Fibroblast of skin of back (primary cell): ENCODE data around the gene OR10D3.
"Not testable (repeated sequence)": the region's sequence is repeated elsewhere in the genome, so short reads cannot be mapped to it uniquely, and the experiment has no call there.

Experiments
- DNase-seq: peaks from one replicate; pipeline ENCODE4 v3.0.0-alpha.2; 2013

Gene OR10D3

GRCh38 chr11:124194293-124195188, 11.4 kb downstream of the OR10D3 start:
- peak; percentile 7 for DNase-seq

GRCh38 chr11:124195189-124195734, 12.1 kb downstream of the OR10D3 start:
- DNase-seq, result peak; percentile 63

- no peak for DNase-seq
Observed at GRCh38 chr11:124197999-124198398, 14.9 kb downstream of the OR10D3 start.

GRCh38 chr11:124198897-124199296, 15.8 kb downstream of the OR10D3 start:
- DNase-seq, result peak; percentile 5

- no peak for DNase-seq
Observed at GRCh38 chr11:124199702-124200101, 16.6 kb downstream of the OR10D3 start.

GRCh38 chr11:124200671-124201070, 17.5 kb downstream of the OR10D3 start:
- no peak for DNase-seq

GRCh38 chr11:124202951-124203350, 19.8 kb downstream of the OR10D3 start:
- DNase-seq, result no peak

- DNase-seq, result no peak
Observed at GRCh38 chr11:124204008-124204407, 20.9 kb downstream of the OR10D3 start.

- DNase-seq, result no peak
Observed at GRCh38 chr11:124207102-124207792, 24.1 kb downstream of the OR10D3 start.

- no peak for DNase-seq
Observed at GRCh38 chr11:124209824-124210357, 26.7 kb downstream of the OR10D3 start.

- no peak for DNase-seq
Observed at GRCh38 chr11:124210421-124210820, 27.3 kb downstream of the OR10D3 start.

- no peak for DNase-seq
Observed at GRCh38 chr11:124211321-124211720, 28.2 kb downstream of the OR10D3 start.

- no peak for DNase-seq
Observed at GRCh38 chr11:124214027-124214426, 30.9 kb downstream of the OR10D3 start.

- DNase-seq, result no peak
Observed at GRCh38 chr11:124219126-124219525, 36.0 kb downstream of the OR10D3 start.

- DNase-seq, result no peak
Observed at GRCh38 chr11:124222407-124222806, 39.3 kb downstream of the OR10D3 start.

- not testable (repeated sequence) for DNase-seq
Observed at GRCh38 chr11:124224618-124225423, 41.7 kb downstream of the OR10D3 start.

- no peak for DNase-seq
Observed at GRCh38 chr11:124225471-124225870, 42.3 kb downstream of the OR10D3 start.

- DNase-seq, result no peak
Observed at GRCh38 chr11:124233376-124233775, 50.2 kb downstream of the OR10D3 start.
